OCI-LY7 (cell line): ENCODE measurements around the gene RBBP8. TPM values are rescaled to one million over a fixed set of nuclear protein-coding genes. Genes with fewer than 3 reads are reported as not detected.

Experiments
- BruUV-seq: library from RNA; stranded (reverse); fragments of 400-500 nt; replicated peaks from 2 replicates; lab custom pipeline; 2021; lab: Mats Ljungman, UMichigan
- CTCF ChIA-PET: fragments of 300-600 bp; sonication (Branson Sonifier 250); formaldehyde crosslinking; loops from one replicate; lab custom pipeline; 2022; ENCODE audit warnings: antibody characterized with exemption; ENCODE audit not compliant: unreplicated experiment; lab: Charles Lee
- POLR2A ChIA-PET: fragments of 300-600 bp; sonication (Branson Sonifier 250); formaldehyde crosslinking; loops from one replicate; lab custom pipeline; 2022; ENCODE audit warnings: antibody characterized with exemption; lab: Charles Lee
- DNase-seq: peaks from one replicate; pipeline ENCODE4 v3.0.0-alpha.2; 2015; ENCODE audit warnings: low spot score
- H2AFZ ChIP-seq: fragments of 200-600 bp; sonication (generic), shearing (Covaris generic); 2 replicates; pipeline ENCODE4 v1.6.1; 2014; ENCODE audit warnings: mild to moderate bottlenecking, antibody characterized with exemption, low read length, moderate library complexity
- H3K27ac ChIP-seq: fragments of 200-600 bp; sonication (generic); 2 replicates; pipeline ENCODE4 v1.5.1; 2014; ENCODE audit warnings: mixed run types, low read depth, mild to moderate bottlenecking, moderate library complexity, low read length, inconsistent platforms; ENCODE audit not compliant: poor library complexity, severe bottlenecking
- H3K36me3 ChIP-seq: fragments of 200-600 bp; sonication (generic); 2 replicates; pipeline ENCODE4 v1.6.1; 2014; ENCODE audit warnings: mild to moderate bottlenecking, antibody characterized with exemption, low read length, moderate library complexity, mixed read lengths; ENCODE audit not compliant: insufficient read depth
- H3K4me1 ChIP-seq: fragments of 200-600 bp; sonication (generic); 2 replicates; pipeline ENCODE4 v1.5.1; 2014; ENCODE audit warnings: mild to moderate bottlenecking, low read length; ENCODE audit not compliant: insufficient read depth, poor library complexity, severe bottlenecking
- H3K4me2 ChIP-seq: fragments of 200-600 bp; sonication (generic); 2 replicates; pipeline ENCODE4 v1.6.1; 2014; ENCODE audit warnings: mild to moderate bottlenecking, low read length
- H3K4me3 ChIP-seq: fragments of 200-600 bp; sonication (generic); 2 replicates; pipeline ENCODE4 v1.5.1; 2014; ENCODE audit warnings: mild to moderate bottlenecking, low read depth, low read length; ENCODE audit not compliant: poor library complexity, severe bottlenecking
- H3K79me2 ChIP-seq: fragments of 200-600 bp; sonication (generic); 2 replicates; pipeline ENCODE4 v1.6.1; 2016; ENCODE audit warnings: low read depth, mild to moderate bottlenecking, low read length, moderate library complexity, mixed read lengths; ENCODE audit not compliant: insufficient read depth
- H3K9me2 ChIP-seq: fragments of 200-600 bp; sonication (generic); 2 replicates; pipeline ENCODE4 v1.6.1; 2016; ENCODE audit warnings: mild to moderate bottlenecking, low read length, mixed read lengths; ENCODE audit not compliant: insufficient read depth
- H3K9me3 ChIP-seq: fragments of 200-600 bp; sonication (generic); 2 replicates; pipeline ENCODE4 v1.6.1; 2014; ENCODE audit warnings: mild to moderate bottlenecking, mixed run types, low read length, mixed read lengths
- H4K20me1 ChIP-seq: fragments of 200-600 bp; sonication (generic); 2 replicates; pipeline ENCODE4 v1.6.1; 2014; ENCODE audit warnings: mild to moderate bottlenecking, antibody characterized with exemption, low read length, moderate library complexity, mixed read lengths; ENCODE audit not compliant: insufficient read depth
- EZH2phosphoT487 ChIP-seq: fragments of 200-600 bp; sonication (generic); IDR thresholded peaks from 2 replicates; pipeline ENCODE4 v1.6.1; 2018; ENCODE audit warnings: low read depth, borderline replicate concordance, mild to moderate bottlenecking, mixed run types, antibody characterized with exemption, low read length, moderate library complexity, mixed read lengths
- intact Hi-C: fragments of 100-400 bp; cut with micrococcal nuclease; formaldehyde crosslinking; loops from one replicate; pipeline ENCODE4 v1.10.0; 2022; ENCODE audit not compliant: unreplicated experiment
- total RNA-seq, 2 experiments: library from RNA; depleted of rRNA in 1 of 2; stranded (reverse); fragments of >200 nt in 1 of 2; shearing (Covaris generic) in 1 of 2; gene quantifications; 2 replicates each; pipeline ENCODE4 v1.2.3, GENCODE V29; 2014 to 2022
- TF ChIP-seq, protein P1 (sequence below): fragments of 200-600 bp; sonication (generic); conservative IDR thresholded peaks from 2 replicates; pipeline ENCODE4 v1.5.1; 2014; ENCODE audit warnings: mild to moderate bottlenecking, antibody characterized with exemption, low read length, moderate library complexity, mixed read lengths

Gene RBBP8
- total RNA-seq, 2 experiments from 2014 or later: 51.0 to 86.0 TPM

DNA sequence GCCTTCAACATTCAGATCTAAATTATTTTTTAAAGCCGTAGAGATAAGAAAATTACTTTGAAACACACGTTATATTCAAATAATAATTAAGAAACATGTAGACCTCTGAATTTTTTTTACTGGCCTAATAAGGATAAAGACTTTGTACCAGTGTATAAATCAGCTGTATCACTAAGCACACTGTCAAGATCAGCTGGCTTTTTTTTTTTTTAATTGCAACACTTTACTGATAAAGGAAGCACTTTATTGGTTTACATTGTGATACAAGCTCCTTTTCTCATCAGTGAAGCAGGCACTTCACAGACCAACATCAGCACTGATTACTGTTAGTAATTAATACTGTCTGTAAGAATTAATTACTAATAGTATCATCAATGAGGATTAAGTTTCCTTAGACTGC is 88.5 kb downstream of the RBBP8 start:
- no peak for TF ChIP-seq EZH2phosphoT487
- TF ChIP-seq, protein P1, sequence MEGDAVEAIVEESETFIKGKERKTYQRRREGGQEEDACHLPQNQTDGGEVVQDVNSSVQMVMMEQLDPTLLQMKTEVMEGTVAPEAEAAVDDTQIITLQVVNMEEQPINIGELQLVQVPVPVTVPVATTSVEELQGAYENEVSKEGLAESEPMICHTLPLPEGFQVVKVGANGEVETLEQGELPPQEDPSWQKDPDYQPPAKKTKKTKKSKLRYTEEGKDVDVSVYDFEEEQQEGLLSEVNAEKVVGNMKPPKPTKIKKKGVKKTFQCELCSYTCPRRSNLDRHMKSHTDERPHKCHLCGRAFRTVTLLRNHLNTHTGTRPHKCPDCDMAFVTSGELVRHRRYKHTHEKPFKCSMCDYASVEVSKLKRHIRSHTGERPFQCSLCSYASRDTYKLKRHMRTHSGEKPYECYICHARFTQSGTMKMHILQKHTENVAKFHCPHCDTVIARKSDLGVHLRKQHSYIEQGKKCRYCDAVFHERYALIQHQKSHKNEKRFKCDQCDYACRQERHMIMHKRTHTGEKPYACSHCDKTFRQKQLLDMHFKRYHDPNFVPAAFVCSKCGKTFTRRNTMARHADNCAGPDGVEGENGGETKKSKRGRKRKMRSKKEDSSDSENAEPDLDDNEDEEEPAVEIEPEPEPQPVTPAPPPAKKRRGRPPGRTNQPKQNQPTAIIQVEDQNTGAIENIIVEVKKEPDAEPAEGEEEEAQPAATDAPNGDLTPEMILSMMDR: no peak
- Histone ChIP-seq H3K9me2 (no peaks in the 10 kb centered on the region), H3K79me2 (no peaks in the 10 kb centered on the region), H3K9me3 (no peaks in the 10 kb centered on the region), H3K4me3 (no peak overlapping the region), H3K27ac (no peak overlapping the region), H2AFZ (no peak overlapping the region), H4K20me1 (0 out of 2 replicates have a peak, but pooled peaks cover 5% of the 10 kb centered on the region), H3K36me3 (peaks cover 86% of the 10 kb centered on the region), H3K4me2 (no peak overlapping the region), H3K4me1 (peaks cover 6% of the 10 kb centered on the region)
- POLR2A ChIA-PET: interaction anchor here (0.5 to 1.2 kb wide), 6 partner anchors 15 to 112 kb away, joined by 3 to 5 read pairs (median 3); no protein-coding TSS in a partner anchor
- intact Hi-C loops: loop anchor here (5.0 kb wide), 1 partner anchor 34 kb away; no protein-coding TSS in a partner anchor
- BruUV-seq: TSS peak; percentile 27
- CTCF ChIA-PET: no interaction called here
- no peak for DNase-seq

DNA sequence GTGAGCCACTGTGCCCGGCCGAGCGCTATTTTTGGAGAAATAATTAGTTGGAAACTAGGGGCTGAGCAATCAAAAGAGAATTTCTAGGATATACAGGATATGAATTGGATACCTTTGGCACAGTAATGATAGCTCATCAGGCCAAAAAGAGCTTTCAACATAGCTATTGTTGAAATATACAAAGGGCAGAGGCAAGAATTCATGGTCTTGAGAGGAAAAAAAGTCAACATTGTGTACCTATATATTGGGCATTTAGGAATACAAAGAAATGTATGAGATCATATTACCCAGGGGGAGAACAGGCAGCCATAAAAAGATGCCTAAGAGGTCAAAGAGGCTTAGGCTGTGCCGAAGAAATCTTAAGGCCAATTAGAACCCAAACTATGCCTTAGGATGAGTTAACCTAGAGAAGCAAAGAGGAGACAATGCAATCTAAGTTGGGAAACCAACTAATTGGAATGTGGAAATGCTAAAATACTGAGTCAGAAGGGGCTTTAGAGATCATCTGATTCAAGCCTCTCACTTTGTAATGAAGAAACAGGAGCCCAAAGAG is 99.0 kb downstream of the RBBP8 start:
- intact Hi-C loops: loop anchor here (5.0 kb wide), 1 partner anchor 100 kb away; no protein-coding TSS in a partner anchor
- Histone ChIP-seq H3K36me3 (peaks cover 25% of the 10 kb centered on the region), H3K9me2 (no peaks in the 10 kb centered on the region), H3K27ac (no peak overlapping the region), H3K4me1 (no peaks in the 10 kb centered on the region), H3K4me2 (no peak overlapping the region), H3K79me2 (no peaks in the 10 kb centered on the region), H4K20me1 (no peaks in the 10 kb centered on the region), H2AFZ (no peak overlapping the region), H3K9me3 (no peaks in the 10 kb centered on the region), H3K4me3 (no peak overlapping the region)
- ChIA-PET POLR2A (interaction anchor here (0.5 to 1.6 kb wide), 4 partner anchors 15 to 374 kb away, joined by 3 read pairs; no protein-coding TSS in a partner anchor), CTCF (no interaction called here)
- no TSS peak for BruUV-seq
- no peak for DNase-seq
- TF ChIP-seq, protein P1: no peak
- TF ChIP-seq EZH2phosphoT487: no peak

GRCh38 chr18:23033056-23033455 is 99.9 kb downstream of the RBBP8 start:
- no peaks in the 10 kb centered on the region for H3K4me1 ChIP-seq
- no peak overlapping the region for H3K4me3 ChIP-seq
- POLR2A ChIA-PET: no interaction called here
- no peaks in the 10 kb centered on the region for H4K20me1 ChIP-seq
- no peaks in the 10 kb centered on the region for H3K9me2 ChIP-seq
- peaks cover 16% of the 10 kb centered on the region for H3K36me3 ChIP-seq
- BruUV-seq: no TSS peak
- no peak overlapping the region for H3K4me2 ChIP-seq
- intact Hi-C loops: loop anchor here (5.0 kb wide), 1 partner anchor 99 kb away; no protein-coding TSS in a partner anchor
- H3K27ac ChIP-seq: no peak overlapping the region
- no peak for DNase-seq
- TF ChIP-seq, protein P1: no peak
- TF ChIP-seq EZH2phosphoT487: no peak
- no peak overlapping the region for H2AFZ ChIP-seq
- CTCF ChIA-PET: interaction anchor here (0.6 kb wide), 1 partner anchor 227 kb away, joined by 3 read pairs; no protein-coding TSS in a partner anchor
- H3K9me3 ChIP-seq: no peaks in the 10 kb centered on the region
- no peaks in the 10 kb centered on the region for H3K79me2 ChIP-seq
